ENCODE results near the gene PATJ. TPM values are rescaled to one million over a fixed set of nuclear protein-coding genes. Genes with fewer than 3 reads are reported as not detected.

PATJ gene
- total RNA-seq, 1 experiment from 2014 or later = 57.9 TPM

- no peaks in the 10 kb centered on the region for H3K27me3 Mint-ChIP-seq (ENCODE audit: low read depth)
- ChIA-PET CTCF (no interaction called here), POLR2A (no interaction called here)
- H3K4me1 Mint-ChIP-seq = peaks cover 22% of the 10 kb centered on the region
- H3K4me3 Mint-ChIP-seq = no peak overlapping the region
- ATAC-seq (no peak), DNase-seq (ENCODE audit: low spot score) (no peak)
- peaks cover 16% of the 10 kb centered on the region for H3K36me3 Mint-ChIP-seq
- no peaks in the 10 kb centered on the region for H3K9me3 Mint-ChIP-seq
- H3K27ac Mint-ChIP-seq = no peak overlapping the region
- TF ChIP-seq ZNF512 (CRISPR knock-in tag; IDR thresholded peaks at IDR 0.05; ENCODE audit: borderline replicate concordance) (no peak), PRRX2 (CRISPR knock-in tag; IDR thresholded peaks at IDR 0.05) (no peak), MLX (CRISPR knock-in tag; IDR thresholded peaks at IDR 0.05) (no peak), ATF1 (CRISPR knock-in tag; IDR thresholded peaks at IDR 0.05) (no peak), SP1 (CRISPR knock-in tag; conservative IDR thresholded peaks at IDR 0.05) (no peak), MAX (CRISPR knock-in tag; IDR thresholded peaks at IDR 0.05) (no peak), EMX1 (CRISPR knock-in tag; IDR thresholded peaks at IDR 0.05) (no peak), ZNF138 (CRISPR knock-in tag; conservative IDR thresholded peaks at IDR 0.05) (no peak), IRF2 (CRISPR knock-in tag; IDR thresholded peaks at IDR 0.05; ENCODE audit: borderline replicate concordance, low read depth) (no peak), STAT6 (CRISPR knock-in tag; conservative IDR thresholded peaks at IDR 0.05; ENCODE audit: low read depth) (no peak), HMGXB4 (CRISPR knock-in tag; IDR thresholded peaks at IDR 0.05) (no peak), ARID4B (CRISPR knock-in tag; IDR thresholded peaks at IDR 0.05; ENCODE audit: borderline replicate concordance) (no peak), TEAD1 (CRISPR knock-in tag; IDR thresholded peaks at IDR 0.05) (no peak)
Measured at GRCh38 chr1:61926597-61926996, 184.3 kb downstream of the PATJ start.

GRCh38 chr1:61930116-61930645 is 187.9 kb downstream of the PATJ start:
- POLR2A ChIA-PET = no interaction called here
- peak overlapping the region; percentile 85 for H3K27ac Mint-ChIP-seq
- TF ChIP-seq USF2 (CRISPR knock-in tag; IDR thresholded peaks at IDR 0.05) = no peak
- TF ChIP-seq GTF2I (CRISPR knock-in tag; conservative IDR thresholded peaks at IDR 0.05) = no peak
- TF ChIP-seq ZNF138 (CRISPR knock-in tag; conservative IDR thresholded peaks at IDR 0.05) = no peak
- no peak for TF ChIP-seq HMGA2 (CRISPR knock-in tag; IDR thresholded peaks at IDR 0.05)
- no peak for TF ChIP-seq ZNF423 (CRISPR knock-in tag; IDR thresholded peaks at IDR 0.05)
- no peak for TF ChIP-seq ZNF425 (CRISPR knock-in tag; conservative IDR thresholded peaks at IDR 0.05)
- TF ChIP-seq ZNF317 (CRISPR knock-in tag; IDR thresholded peaks at IDR 0.05; ENCODE audit: borderline replicate concordance, low read depth) = no peak
- TF ChIP-seq NFE2L1 (CRISPR knock-in tag; IDR thresholded peaks at IDR 0.05) = no peak

More at GRCh38 chr1:61930116-61930645, 187.9 kb downstream of the PATJ start:
- Mint-ChIP-seq H3K4me3 (no peak overlapping the region), H3K27me3 (ENCODE audit: low read depth) (no peaks in the 10 kb centered on the region), H3K4me1 (peaks cover 16% of the 10 kb centered on the region), H3K9me3 (no peaks in the 10 kb centered on the region), H3K36me3 (peaks cover 9% of the 10 kb centered on the region)
- ATAC-seq (peak; percentile 30; the same call in 1 of the 2 replicates), DNase-seq (ENCODE audit: low spot score) (no peak)
- CTCF ChIA-PET = interaction anchor here (1.5 kb wide), 1 partner anchor 152 kb away, joined by 3 read pairs; no protein-coding TSS in a partner anchor

All from WTC11 (cell line).